NCI-H1105 (cell line): ENCODE data around the gene HECTD3.
"Not testable (repeated sequence)": the region's sequence is repeated elsewhere in the genome, so short reads cannot be mapped to it uniquely, and the experiment has no call there.

ENCODE experiments used
- DNase-seq: peaks from one replicate; lab custom pipeline; 2025; lab: John Stamatoyannopoulos, UW

HECTD3 gene

DNA sequence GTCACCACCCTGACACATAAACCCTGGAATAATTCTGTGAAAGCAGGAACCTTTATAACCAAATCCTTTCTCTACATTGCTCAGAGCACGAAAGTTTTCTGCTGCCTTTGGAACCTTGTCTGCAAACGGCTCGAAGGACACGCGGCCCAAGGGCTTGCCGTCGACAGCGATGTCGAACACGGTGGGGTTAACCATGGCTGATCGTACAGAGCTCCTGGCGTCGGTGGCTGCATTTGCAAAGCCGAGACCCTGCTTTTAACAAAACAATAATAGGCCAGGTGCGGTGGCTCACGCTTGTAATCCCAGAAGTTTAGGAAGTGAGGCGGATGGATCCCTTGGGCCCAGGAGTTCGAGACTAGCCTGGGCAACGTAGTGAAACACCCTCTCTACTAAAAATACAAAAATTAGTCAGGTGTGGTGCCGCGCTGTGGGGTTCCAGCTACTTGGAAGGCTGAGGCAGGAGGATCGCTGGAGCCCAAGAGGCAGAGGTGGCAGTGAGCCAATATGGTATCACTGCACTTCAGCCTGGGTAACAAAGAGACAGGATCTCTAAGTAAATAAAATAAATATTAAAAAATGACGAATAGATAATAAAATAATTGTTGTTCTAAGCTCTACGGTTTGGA is 22.5 kb downstream of the HECTD3 start:
- DNase-seq = no peak

DNA sequence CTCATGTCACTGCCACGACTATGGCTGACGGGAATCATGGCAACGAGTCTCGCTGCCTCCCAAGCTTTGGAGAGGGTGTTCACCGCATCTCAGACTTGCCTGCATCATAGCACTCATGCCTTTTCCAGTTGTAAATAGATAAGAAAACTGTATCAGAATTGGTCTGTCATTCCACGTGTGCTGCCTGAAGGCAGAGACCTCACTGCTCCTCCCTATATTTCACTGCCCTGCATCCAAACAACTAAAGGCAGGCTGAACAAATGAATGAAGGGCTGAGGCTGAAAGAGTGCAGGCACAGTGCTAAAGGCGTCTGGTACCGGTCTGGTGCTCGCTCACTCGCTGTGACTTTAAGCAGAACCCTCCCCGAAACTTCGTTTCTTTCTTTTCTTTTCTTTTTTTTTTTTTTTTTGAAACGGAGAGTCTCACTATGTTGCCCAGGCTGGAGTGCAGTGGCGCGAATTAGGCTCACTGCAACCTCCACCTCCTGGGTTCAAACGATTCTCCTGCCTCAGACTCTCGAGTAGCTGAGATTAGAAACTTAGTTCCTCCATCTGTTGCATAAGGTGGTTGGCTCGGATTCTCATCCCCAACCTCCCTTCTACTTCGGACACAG is 25.3 kb downstream of the HECTD3 start:
- DNase-seq = no peak

DNA sequence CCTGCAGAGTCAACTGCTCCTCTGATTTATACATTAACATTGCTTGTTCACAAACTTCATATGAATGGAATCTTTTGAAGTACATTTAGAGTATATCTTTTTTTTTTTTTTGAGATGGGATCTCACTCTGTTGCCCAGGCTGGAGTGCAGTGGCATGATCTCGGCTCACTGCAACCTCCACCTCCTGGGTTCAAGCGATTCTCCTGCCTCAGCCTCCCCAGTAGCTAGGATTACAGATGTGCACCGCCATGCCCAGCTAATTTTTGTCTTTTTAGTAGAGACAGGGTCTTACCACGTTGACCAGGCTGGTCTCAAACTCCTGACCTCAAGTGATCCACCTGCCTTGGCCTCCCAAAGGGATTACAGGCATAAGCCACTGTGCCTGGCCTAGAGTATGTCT is 33.8 kb downstream of the HECTD3 start:
- DNase-seq = not testable (repeated sequence)

DNA sequence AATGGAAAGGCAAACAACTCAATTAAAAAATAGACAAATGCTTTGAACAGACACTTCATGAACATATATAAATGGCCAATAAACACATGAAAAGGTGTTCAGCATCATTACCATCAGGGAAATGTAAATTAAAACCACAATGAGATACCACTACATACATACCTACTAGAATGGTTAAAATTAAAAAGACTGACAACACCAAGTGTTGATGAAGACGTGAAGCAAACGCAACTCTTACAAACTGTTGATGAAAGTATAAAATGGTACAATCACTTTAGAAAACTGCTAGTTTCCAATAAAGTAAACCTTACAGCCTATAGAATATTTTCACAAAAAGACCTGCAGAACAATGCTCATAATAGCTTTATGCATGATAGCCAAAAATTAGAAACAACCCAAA is 34.9 kb downstream of the HECTD3 start:
- DNase-seq = no peak

DNA sequence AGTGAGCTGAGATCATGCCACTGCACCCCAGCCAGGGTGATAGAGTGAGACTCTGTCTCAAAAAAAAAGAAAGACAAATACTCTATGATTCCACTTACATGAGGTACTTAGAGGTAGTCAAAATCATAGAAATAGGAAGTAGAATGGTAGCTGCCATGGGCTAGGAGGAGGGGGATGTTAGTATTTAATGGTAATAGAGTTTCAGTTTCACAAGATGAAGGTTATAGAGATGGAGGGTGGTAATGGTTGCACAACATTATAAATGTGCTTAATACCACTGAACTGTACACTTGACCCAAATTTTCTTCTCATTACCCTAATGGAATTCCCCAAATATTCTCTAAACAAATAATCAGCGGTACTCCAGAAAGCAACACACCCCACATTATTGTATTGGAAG is 37.5 kb downstream of the HECTD3 start:
- DNase-seq = no peak

DNA sequence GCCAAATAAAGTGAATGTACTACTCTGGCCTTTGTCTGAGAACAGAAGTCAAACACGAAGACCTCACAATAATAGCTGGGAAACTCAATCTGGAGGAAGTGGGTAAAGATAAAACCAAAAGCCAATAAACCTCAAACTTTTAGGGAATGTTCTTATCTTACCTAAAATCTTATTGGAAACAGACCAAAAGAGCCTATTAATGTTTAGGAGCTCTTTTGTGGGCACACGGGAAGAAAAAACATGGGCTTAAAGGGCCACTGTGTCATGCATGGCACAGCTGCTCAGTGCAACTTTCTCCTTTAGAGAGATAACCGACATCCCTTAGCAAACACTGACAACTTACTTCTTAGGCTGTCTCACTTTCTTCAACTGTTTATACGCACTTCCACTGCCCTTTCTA is 40.8 kb downstream of the HECTD3 start:
- DNase-seq = no peak

DNA sequence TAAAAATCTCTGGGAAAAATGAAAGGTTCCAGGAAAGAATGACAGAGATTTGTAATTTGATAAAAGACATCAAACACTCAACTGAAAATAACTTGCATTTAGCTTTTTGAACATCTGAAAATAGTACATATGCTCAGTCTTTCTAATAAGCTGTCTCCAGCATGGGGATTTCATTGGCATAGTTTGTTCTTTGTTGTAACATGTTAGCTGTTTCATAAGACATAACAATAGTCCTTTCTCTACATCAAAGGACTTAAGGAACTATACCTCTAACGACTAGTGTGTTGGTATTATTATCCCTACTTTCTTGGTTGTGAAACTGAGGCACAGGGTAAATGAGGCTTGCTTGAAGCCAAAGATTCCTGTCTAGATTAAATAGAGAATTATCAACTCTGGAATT is 46.7 kb downstream of the HECTD3 start:
- no peak for DNase-seq

DNA sequence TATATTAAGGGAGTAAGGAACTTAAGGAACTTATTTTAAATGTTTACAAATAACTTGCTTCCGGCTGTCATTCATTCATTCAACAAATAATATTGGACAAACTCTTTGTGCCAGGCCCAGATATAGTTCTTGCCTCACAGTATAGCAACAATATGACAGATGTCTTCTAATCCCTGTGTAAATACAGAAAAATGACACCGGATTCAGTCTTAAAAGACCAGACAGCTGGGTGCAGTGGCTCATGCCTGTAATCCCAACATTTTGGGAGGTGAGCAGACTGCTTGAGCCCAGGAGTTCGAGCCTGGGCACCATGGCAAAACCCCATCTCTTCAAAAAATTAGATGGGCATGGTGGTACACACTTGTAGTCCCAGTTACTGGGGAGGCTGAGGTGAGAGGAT is 48.4 kb downstream of the HECTD3 start:
- DNase-seq = no peak

DNA sequence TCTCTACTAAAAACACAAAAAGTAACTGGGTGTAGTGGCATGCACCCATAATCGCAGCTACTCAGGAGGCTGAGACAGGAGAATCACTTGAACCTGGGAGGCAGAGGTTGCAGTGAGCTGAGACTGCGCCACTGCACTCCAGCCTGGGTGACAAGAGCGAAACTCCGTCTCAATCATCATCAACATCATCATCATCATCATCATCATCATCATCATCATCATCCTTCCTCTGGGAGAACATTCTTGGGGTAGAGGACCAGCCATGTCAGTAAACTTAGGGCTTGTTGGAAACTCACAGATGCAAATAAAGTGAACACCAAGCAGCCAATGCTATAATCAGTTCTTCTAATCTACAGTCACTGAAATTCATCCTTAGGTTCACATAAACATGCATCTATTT is 49.1 kb downstream of the HECTD3 start:
- DNase-seq = not testable (repeated sequence)

DNA sequence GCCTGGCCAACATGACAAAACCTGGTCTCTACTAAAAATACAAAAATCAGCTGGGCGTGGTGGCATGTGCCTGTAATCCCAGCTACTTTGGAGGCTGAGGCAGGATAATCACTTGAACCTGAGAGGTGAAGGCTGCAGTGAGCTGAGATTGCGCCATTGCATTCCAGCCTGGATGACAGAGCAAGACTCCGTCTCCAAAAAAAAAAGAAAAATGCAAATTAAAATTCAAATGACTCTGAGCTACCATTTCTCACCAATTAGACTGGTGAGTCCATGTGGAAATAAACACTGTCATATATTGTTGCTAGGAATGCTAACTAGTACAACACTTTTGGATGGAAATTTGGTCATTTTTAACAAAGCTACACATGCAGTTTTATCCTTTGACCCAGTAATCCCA is 53.6 kb downstream of the HECTD3 start:
- DNase-seq = not testable (repeated sequence)

DNA sequence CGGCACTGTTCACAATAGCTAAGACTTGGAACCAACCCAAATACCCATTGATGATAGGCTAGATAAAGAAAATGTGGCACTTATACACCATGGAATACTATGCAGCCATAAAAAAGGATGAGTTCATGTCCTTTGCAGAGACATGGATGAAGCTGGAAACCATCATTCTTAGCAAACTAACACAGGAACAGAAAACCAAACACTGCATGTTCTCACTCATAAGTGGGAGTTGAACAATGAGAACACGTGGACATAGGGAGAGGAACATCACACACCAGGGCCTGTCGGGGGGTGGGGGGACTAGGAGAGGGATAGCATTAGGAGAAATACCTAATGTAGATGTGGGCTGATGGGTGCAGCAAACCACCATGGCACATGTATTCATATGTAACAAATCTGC is 55.0 kb downstream of the HECTD3 start:
- DNase-seq = not testable (repeated sequence)
